Endothelial cell (in vitro differentiated cells): ENCODE results near the gene CUZD1. TPM values are rescaled to one million over a fixed set of nuclear protein-coding genes. Genes with fewer than 3 reads are reported as not detected.

Experiments used
- DNase-seq: peaks from one replicate; pipeline ENCODE4 v3.0.0; 2021; ENCODE audit warnings: low spot score
- H3K27ac Mint-ChIP-seq: one replicate; pipeline ENCODE4 v1.8.0; 2021; ENCODE audit warnings: mixed read lengths, inconsistent platforms; ENCODE audit not compliant: unreplicated experiment
- H3K27me3 Mint-ChIP-seq: one replicate; pipeline ENCODE4 v1.8.0; 2021; ENCODE audit warnings: mild to moderate bottlenecking, moderate library complexity, mixed read lengths, inconsistent platforms; ENCODE audit not compliant: unreplicated experiment
- H3K36me3 Mint-ChIP-seq: one replicate; pipeline ENCODE4 v1.8.0; 2021; ENCODE audit warnings: mild to moderate bottlenecking, low read depth, mixed read lengths, inconsistent platforms; ENCODE audit not compliant: unreplicated experiment
- H3K4me1 Mint-ChIP-seq: one replicate; pipeline ENCODE4 v1.8.0; 2021; ENCODE audit warnings: mild to moderate bottlenecking, mixed read lengths, inconsistent platforms; ENCODE audit not compliant: unreplicated experiment
- H3K4me3 Mint-ChIP-seq: one replicate; pipeline ENCODE4 v1.8.0; 2021; ENCODE audit warnings: mild to moderate bottlenecking, mixed read lengths, inconsistent platforms; ENCODE audit not compliant: unreplicated experiment
- H3K9me3 Mint-ChIP-seq: one replicate; pipeline ENCODE4 v1.8.0; 2021; ENCODE audit warnings: mixed read lengths, inconsistent platforms; ENCODE audit not compliant: unreplicated experiment
- long read RNA-seq: library from polyadenylated mRNA; unstranded; transcript quantifications from one replicate; pipeline ENCODE4 v2.0.0, GENCODE V29; 2020; ENCODE audit not compliant: unreplicated experiment
- total RNA-seq: library from RNA; stranded (reverse); fragmentation: NEBNext Ultra II Directional; extraction: Animal tissue kit (Norgen Biotek cat#: 25700); gene quantifications from one replicate; pipeline ENCODE4 v1.2.1, GENCODE V29; 2021; ENCODE audit not compliant: unreplicated experiment
- TF ChIP-seq, protein P1 (sequence below): fragments of 200-600 bp; sonication (generic); IDR thresholded peaks from one replicate; pipeline ENCODE4 v1.5.0; 2021; ENCODE audit warnings: antibody characterized with exemption; ENCODE audit not compliant: unreplicated experiment

The CUZD1 gene, protein sequence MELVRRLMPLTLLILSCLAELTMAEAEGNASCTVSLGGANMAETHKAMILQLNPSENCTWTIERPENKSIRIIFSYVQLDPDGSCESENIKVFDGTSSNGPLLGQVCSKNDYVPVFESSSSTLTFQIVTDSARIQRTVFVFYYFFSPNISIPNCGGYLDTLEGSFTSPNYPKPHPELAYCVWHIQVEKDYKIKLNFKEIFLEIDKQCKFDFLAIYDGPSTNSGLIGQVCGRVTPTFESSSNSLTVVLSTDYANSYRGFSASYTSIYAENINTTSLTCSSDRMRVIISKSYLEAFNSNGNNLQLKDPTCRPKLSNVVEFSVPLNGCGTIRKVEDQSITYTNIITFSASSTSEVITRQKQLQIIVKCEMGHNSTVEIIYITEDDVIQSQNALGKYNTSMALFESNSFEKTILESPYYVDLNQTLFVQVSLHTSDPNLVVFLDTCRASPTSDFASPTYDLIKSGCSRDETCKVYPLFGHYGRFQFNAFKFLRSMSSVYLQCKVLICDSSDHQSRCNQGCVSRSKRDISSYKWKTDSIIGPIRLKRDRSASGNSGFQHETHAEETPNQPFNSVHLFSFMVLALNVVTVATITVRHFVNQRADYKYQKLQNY
- 0.54 TPM for total RNA-seq
- long read RNA-seq: 0 reads

DNA sequence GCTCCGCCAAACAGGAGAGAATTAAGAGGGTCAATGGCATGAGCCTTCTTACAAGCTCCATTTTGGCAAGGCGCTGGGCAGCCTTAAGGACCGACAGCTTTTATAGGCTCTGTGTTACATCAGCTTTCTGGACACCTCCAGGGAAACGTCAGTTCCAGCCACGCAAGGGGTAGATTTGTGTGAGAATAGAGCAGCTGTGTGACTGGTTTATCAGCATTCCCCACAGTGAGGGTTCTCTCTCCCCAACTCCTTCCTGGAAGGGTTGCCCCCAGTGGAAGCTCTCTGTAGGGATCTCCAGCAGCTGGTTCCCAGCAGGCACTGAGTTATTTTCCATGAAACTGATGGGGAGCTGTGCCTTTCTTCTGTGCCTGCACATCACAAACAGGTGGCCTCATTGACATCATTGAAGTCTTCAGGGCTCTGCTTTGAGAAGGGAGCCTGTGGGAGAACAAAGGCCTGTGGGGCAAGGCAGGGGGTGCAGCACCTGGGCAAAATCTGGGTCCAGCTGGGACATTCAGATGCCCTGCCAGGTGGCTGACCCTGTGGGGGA is at the start of gene CUZD1:
Gene CUZD1, minus strand, starts transcription at position 75 of the 550 bp plus-strand sequence. Its CDS starts 14 bp downstream, at position 61.
- TF ChIP-seq, protein P1, sequence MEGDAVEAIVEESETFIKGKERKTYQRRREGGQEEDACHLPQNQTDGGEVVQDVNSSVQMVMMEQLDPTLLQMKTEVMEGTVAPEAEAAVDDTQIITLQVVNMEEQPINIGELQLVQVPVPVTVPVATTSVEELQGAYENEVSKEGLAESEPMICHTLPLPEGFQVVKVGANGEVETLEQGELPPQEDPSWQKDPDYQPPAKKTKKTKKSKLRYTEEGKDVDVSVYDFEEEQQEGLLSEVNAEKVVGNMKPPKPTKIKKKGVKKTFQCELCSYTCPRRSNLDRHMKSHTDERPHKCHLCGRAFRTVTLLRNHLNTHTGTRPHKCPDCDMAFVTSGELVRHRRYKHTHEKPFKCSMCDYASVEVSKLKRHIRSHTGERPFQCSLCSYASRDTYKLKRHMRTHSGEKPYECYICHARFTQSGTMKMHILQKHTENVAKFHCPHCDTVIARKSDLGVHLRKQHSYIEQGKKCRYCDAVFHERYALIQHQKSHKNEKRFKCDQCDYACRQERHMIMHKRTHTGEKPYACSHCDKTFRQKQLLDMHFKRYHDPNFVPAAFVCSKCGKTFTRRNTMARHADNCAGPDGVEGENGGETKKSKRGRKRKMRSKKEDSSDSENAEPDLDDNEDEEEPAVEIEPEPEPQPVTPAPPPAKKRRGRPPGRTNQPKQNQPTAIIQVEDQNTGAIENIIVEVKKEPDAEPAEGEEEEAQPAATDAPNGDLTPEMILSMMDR: no peak
- H3K9me3 Mint-ChIP-seq: no peaks in the 10 kb centered on the region
- no peak within 1 kb of the TSS for H3K27ac Mint-ChIP-seq
- H3K36me3 Mint-ChIP-seq: peaks cover 4% of the 10 kb centered on the region
- H3K27me3 Mint-ChIP-seq: no peaks in the 10 kb centered on the region
- H3K4me1 Mint-ChIP-seq: peaks cover 7% of the 10 kb centered on the region
- no peak for DNase-seq
- no peak within 1 kb of the TSS for H3K4me3 Mint-ChIP-seq

DNA sequence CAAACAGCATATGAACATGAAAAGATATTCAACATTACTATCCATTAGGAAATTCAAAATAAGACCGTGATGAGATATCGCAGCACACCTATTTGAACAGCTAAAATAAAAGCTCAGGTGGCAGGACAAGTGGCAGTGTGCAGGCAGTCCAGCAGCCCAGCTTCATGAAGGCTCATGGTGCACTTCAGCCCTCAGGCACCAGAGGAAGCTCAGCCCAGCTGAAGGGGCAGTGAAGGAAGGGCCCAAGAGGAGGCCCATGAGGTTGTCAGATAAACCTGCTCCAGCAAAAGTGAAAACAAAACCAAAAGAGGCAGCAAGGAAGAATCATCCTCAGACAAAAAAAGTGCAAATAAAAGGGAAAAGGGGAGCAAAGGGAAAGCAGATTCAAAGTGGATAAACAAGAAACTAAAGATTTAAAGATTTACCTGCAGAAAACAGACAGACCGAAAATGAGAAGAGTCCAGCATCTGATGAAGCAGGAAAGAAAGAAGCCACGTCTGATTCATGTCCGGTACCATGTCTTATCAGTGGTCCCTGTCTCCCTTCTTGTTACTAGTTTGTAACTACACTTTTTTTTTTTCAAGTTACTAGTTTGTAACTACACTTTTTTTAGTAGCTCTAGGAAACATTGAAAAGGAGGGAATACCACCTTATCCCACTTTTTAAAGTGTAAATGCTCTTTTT is 48.7 kb upstream of the CUZD1 start:
- Mint-ChIP-seq H3K27ac (no peak overlapping the region), H3K27me3 (no peaks in the 10 kb centered on the region), H3K4me1 (no peaks in the 10 kb centered on the region), H3K9me3 (no peaks in the 10 kb centered on the region), H3K4me3 (no peak overlapping the region), H3K36me3 (no peaks in the 10 kb centered on the region)
- no peak for DNase-seq
- TF ChIP-seq, protein P1: no peak

DNA sequence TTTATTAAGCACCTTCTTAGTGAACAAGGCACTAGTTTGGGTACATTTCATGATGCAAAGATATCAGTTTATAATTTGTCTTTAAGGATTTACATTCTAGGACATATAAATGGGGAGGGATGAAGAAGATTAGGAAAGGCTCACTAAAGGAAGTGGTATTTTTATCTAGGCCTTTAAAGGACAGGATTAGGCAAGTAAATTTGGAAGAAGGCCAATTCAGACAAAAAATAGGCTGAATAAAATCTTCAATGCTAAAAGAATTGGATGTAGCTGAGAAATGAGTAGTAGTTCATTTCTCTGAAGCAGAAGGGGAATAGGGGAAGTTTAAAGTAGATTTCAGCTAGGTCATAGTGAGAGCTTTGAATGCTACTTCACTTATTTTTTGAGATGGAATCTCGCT is 38.5 kb upstream of the CUZD1 start:
- TF ChIP-seq, protein P1: no peak
- H3K27me3 Mint-ChIP-seq: no peaks in the 10 kb centered on the region
- no peaks in the 10 kb centered on the region for H3K4me1 Mint-ChIP-seq
- H3K27ac Mint-ChIP-seq: no peak overlapping the region
- no peaks in the 10 kb centered on the region for H3K9me3 Mint-ChIP-seq
- H3K36me3 Mint-ChIP-seq: no peaks in the 10 kb centered on the region
- no peak overlapping the region for H3K4me3 Mint-ChIP-seq
- no peak for DNase-seq

DNA sequence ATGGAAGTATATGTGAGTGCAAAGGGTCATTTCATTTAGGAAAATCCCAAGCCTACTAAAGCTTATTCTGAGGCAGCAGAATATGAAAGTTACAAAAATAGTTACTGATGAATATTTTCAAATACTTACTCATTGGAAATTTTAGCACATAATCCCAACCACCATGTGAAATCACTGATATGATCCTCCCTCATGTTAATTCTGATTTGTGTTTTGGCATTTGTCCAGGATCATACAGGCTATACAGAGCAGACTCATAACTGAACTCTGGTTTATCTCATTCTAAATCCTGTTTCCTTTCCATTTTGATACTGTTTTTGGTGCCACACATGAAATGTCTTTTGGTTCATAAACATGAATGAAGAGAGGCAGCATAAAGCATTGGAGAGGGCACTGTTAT is 37.1 kb upstream of the CUZD1 start:
- no peak overlapping the region for H3K27ac Mint-ChIP-seq
- no peak overlapping the region for H3K4me3 Mint-ChIP-seq
- no peaks in the 10 kb centered on the region for H3K36me3 Mint-ChIP-seq
- DNase-seq: no peak
- no peaks in the 10 kb centered on the region for H3K27me3 Mint-ChIP-seq
- TF ChIP-seq, protein P1: no peak
- peaks cover 6% of the 10 kb centered on the region for H3K4me1 Mint-ChIP-seq
- no peaks in the 10 kb centered on the region for H3K9me3 Mint-ChIP-seq
